CD4-positive, alpha-beta memory T cell (primary cell): Measurements from ENCODE around the gene FAF1. TPM values are rescaled to one million over a fixed set of nuclear protein-coding genes. Genes with fewer than 3 reads are reported as not detected.
A peak's percentile ranks its signal among the peaks of the same experiment; 100 is the strongest.
"Not testable (repeated sequence)": the region's sequence is repeated elsewhere in the genome, so short reads cannot be mapped to it uniquely, and the experiment has no call there.

Source experiments
- CTCF ChIA-PET: fragments of 350-600 bp; sonication (Branson Sonifier 250); formaldehyde crosslinking; loops from one replicate; lab custom pipeline; 2021; ENCODE audit warnings: inconsistent platforms; ENCODE audit not compliant: partially characterized antibody; lab: Charles Lee
- POLR2A ChIA-PET: fragments of 350-600 bp; sonication (Branson Sonifier 250); formaldehyde crosslinking; loops from one replicate; lab custom pipeline; 2021; ENCODE audit not compliant: partially characterized antibody; lab: Charles Lee
- DNase-seq, 5 donors: peaks; one replicate each; pipeline versions ENCODE4 v3.0.0 to v3.0.0-alpha.2; 2020 to 2022; ENCODE audit warnings: mixed read lengths in 1 of 5
- H3K27ac ChIP-seq: one replicate; pipeline ENCODE4 v1.7.0; 2013; ENCODE audit warnings: low read depth, low read length
- H3K27me3 ChIP-seq: 2 replicates; pipeline ENCODE4 v1.7.0; 2013; ENCODE audit warnings: mild to moderate bottlenecking, low read length, moderate library complexity; ENCODE audit not compliant: insufficient read depth
- H3K36me3 ChIP-seq: 2 replicates; pipeline ENCODE4 v1.7.0; 2013; ENCODE audit warnings: mild to moderate bottlenecking, low read length, moderate library complexity; ENCODE audit not compliant: insufficient read depth
- H3K4me1 ChIP-seq: 2 replicates; pipeline ENCODE4 v1.7.0; 2013; ENCODE audit warnings: mild to moderate bottlenecking, low read length, moderate library complexity; ENCODE audit not compliant: insufficient read depth
- H3K4me3 ChIP-seq, 2 donors: one replicate each; pipeline ENCODE4 v1.7.0; 2013; ENCODE audit warnings: low read length in 2 of 2, mild to moderate bottlenecking in 1 of 2
- H3K9me3 ChIP-seq, 2 donors: one replicate each; pipeline ENCODE4 v1.7.0; 2013; ENCODE audit warnings: low read length in 2 of 2, control low read depth in 1 of 2; ENCODE audit not compliant: control insufficient read depth in 1 of 2
- H3K27ac Mint-ChIP-seq, 7 donors: one replicate each; pipeline ENCODE4 v1.8.0; 2020 to 2021; ENCODE audit warnings: mixed read lengths in 7 of 7, mild to moderate bottlenecking in 6 of 7, inconsistent platforms in 3 of 7, moderate library complexity in 3 of 7
- H3K27me3 Mint-ChIP-seq, 2 donors: one replicate each; pipeline ENCODE4 v1.8.0; 2020 to 2021; ENCODE audit warnings: mixed read lengths in 2 of 2
- H3K36me3 Mint-ChIP-seq, 2 donors: one replicate each; pipeline ENCODE4 v1.8.0; 2020 to 2021; ENCODE audit warnings: mixed read lengths in 2 of 2, inconsistent platforms in 1 of 2, mild to moderate bottlenecking in 1 of 2
- H3K4me1 Mint-ChIP-seq, 4 donors: one replicate each; pipeline ENCODE4 v1.8.0; 2020 to 2021; ENCODE audit warnings: mixed read lengths in 4 of 4, mild to moderate bottlenecking in 1 of 4
- H3K4me3 Mint-ChIP-seq, 8 donors: one replicate each; pipeline ENCODE4 v1.8.0; 2020 to 2021; ENCODE audit warnings: mixed read lengths in 8 of 8, mild to moderate bottlenecking in 7 of 8, moderate library complexity in 6 of 8, inconsistent platforms in 3 of 8
- H3K9me3 Mint-ChIP-seq, 8 donors: one replicate each; pipeline ENCODE4 v1.8.0; 2020 to 2021; ENCODE audit warnings: mixed read lengths in 8 of 8, mild to moderate bottlenecking in 5 of 8, inconsistent platforms in 3 of 8, moderate library complexity in 1 of 8
- intact Hi-C: fragments of 100-400 bp; cut with micrococcal nuclease; formaldehyde crosslinking; loops from one replicate; pipeline ENCODE4 v1.15.1; 2023
- polyA plus RNA-seq, 2 donors: library from polyadenylated mRNA; unstranded; fragments of 300-500 nt; fragmentation: Illumina TruSeq; gene quantifications; one replicate each; pipeline ENCODE4 v1.2.3, GENCODE V29; 2021
- total RNA-seq, 2 experiments: library from RNA; stranded (reverse); gene quantifications; one replicate each; pipeline ENCODE4 v1.2.3, GENCODE V29; 2021

Gene FAF1
- total and polyA plus RNA-seq, 4 experiments from 2014 or later = 36.0 to 60.2 (median 53.9) TPM

DNA sequence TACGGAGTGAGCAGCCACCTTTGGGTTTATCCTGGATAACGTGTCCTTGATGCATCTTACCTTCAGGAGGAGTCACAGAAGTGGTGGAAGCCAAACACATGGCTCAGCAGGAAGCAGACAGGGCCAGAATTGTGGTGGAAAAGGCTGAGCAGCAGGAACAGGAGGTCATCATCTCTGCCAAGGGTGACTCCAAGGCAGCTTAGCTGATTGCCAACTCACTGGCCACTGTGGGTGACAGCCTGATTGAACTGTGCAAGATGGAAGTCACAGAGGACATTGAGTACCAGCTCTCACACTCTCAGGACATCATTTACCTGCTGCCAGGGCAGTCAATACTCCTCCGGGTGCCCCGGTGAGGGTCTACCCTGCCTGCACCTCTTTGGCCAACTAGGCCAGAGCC lies 179.3 kb downstream of the FAF1 start:
- H3K4me1 Mint-ChIP-seq = peaks cover 17 to 35% (median 23%) of the 10 kb centered on the region in 4 donors
- H3K4me3 Mint-ChIP-seq = no peak overlapping the region
- intact Hi-C loops = no loop called here
- Histone ChIP-seq H3K27me3 (no peaks in the 10 kb centered on the region), H3K36me3 (peaks cover 12% of the 10 kb centered on the region), H3K27ac (no peak overlapping the region), H3K9me3 (no peaks in the 10 kb centered on the region), H3K4me1 (no peaks in the 10 kb centered on the region), H3K4me3 (no peak overlapping the region)
- CTCF ChIA-PET = no interaction called here
- H3K27me3 Mint-ChIP-seq = no peaks in the 10 kb centered on the region
- H3K9me3 Mint-ChIP-seq = no peaks in the 10 kb centered on the region
- DNase-seq = no peak
- POLR2A ChIA-PET = no interaction called here
- peaks cover 20 to 37% of the 10 kb centered on the region in 2 donors for H3K36me3 Mint-ChIP-seq
- peak overlapping the region in 1 of 7 donors; percentile 23 for H3K27ac Mint-ChIP-seq

DNA sequence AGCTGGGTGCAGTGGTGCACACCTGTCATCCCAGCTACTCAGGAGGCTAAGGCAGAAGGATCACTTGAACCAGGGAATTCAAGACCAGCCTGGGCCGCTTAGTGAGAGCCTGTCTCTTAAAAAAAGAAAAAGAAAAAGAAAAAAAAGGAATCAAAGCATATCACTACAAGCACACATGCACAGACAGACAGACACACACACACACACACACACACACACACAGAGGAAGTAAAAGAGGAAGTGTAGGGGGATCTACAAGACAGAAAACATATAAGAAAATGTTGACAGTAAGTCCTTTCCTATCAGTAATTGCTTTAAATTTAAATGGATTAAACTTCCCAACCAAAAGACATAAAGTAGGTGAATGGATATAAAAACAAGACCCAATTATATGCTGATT lies 180.3 kb downstream of the FAF1 start:
- Mint-ChIP-seq H3K9me3 (no peaks in the 10 kb centered on the region), H3K27ac (peak overlapping the region in 1 of 7 donors; percentile 35), H3K4me1 (peaks cover 15 to 30% (median 19%) of the 10 kb centered on the region in 4 donors), H3K36me3 (peaks cover 14 to 30% of the 10 kb centered on the region in 2 donors), H3K4me3 (no peak overlapping the region), H3K27me3 (no peaks in the 10 kb centered on the region)
- no peak overlapping the region for H3K27ac ChIP-seq
- intact Hi-C loops = loop anchor here (10.0 kb wide), 1 partner anchor 145 kb away; no protein-coding TSS in a partner anchor
- H3K9me3 ChIP-seq = no peaks in the 10 kb centered on the region
- H3K27me3 ChIP-seq = no peaks in the 10 kb centered on the region
- DNase-seq = no peak
- H3K4me3 ChIP-seq = no peak overlapping the region
- H3K4me1 ChIP-seq = no peaks in the 10 kb centered on the region
- ChIA-PET CTCF (no interaction called here), POLR2A (no interaction called here)
- peaks cover 12% of the 10 kb centered on the region for H3K36me3 ChIP-seq

DNA sequence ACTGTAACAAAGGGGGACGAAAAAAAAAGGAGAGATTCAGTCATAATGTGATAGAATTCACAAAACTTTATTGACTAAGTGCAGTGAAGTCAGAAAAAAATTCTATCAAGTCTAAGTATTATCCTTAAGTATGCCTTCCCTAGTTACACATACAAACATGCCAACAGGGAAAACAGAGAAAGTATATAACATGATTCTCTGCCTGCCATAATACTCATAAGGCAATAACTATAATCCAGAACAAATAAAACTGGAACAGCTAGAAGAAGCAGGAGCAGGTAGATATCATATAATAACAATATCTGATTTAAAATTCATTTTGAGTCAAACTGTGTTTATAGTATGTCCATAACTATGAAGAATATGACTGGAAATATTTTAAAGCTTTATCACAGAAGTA lies 184.3 kb downstream of the FAF1 start:
- Mint-ChIP-seq H3K9me3 (no peaks in the 10 kb centered on the region), H3K36me3 (peaks cover 14 to 16% of the 10 kb centered on the region in 2 donors), H3K27ac (peak overlapping the region in 2 of 7 donors; percentile 1 to 35), H3K4me3 (no peak overlapping the region), H3K27me3 (no peaks in the 10 kb centered on the region), H3K4me1 (peaks cover 4 to 11% (median 6%) of the 10 kb centered on the region in 4 donors)
- Histone ChIP-seq H3K27ac (no peak overlapping the region), H3K27me3 (no peaks in the 10 kb centered on the region), H3K36me3 (peaks cover 10% of the 10 kb centered on the region), H3K9me3 (no peaks in the 10 kb centered on the region), H3K4me3 (no peak overlapping the region), H3K4me1 (no peaks in the 10 kb centered on the region)
- intact Hi-C loops = loop anchor here (10.0 kb wide), 1 partner anchor 149 kb away; no protein-coding TSS in a partner anchor
- POLR2A ChIA-PET = no interaction called here
- DNase-seq = no peak
- CTCF ChIA-PET = interaction anchor here (0.7 to 6.6 kb wide), 9 partner anchors 10 to 415 kb away, joined by 3 to 124 read pairs (median 5); no protein-coding TSS in a partner anchor

DNA sequence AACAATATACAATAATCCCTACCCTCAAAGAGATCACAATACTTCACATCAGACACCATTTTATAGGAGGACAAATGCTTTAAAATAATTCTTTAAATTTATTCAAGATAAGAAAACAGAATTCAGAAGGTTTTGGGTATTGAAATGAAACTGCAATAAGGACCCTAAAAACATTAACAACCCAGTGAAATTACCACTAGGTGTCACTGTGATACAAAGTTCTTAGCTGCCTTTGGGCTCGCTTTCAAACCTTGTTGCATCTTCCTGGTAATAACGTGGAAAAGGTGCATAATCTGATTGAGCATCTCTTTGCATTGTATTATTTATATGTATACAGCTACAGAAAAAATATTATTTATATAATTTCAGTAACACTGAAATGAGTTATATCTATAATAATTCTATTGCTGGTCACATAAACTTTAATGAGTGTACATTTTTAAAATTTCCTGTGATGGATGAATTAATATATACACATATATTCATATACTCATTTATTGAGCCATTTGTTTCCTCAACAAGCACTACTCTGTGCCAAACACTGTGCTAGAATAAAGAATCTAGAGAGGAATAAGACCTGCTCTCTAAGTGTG lies 185.2 kb downstream of the FAF1 start:
- Histone ChIP-seq H3K27ac (no peak overlapping the region), H3K4me3 (no peak overlapping the region), H3K4me1 (no peaks in the 10 kb centered on the region), H3K36me3 (peaks cover 2% of the 10 kb centered on the region), H3K9me3 (no peaks in the 10 kb centered on the region), H3K27me3 (no peaks in the 10 kb centered on the region)
- Mint-ChIP-seq H3K36me3 (peaks cover 7 to 12% of the 10 kb centered on the region in 2 donors), H3K27me3 (no peaks in the 10 kb centered on the region), H3K4me3 (no peak overlapping the region), H3K9me3 (no peaks in the 10 kb centered on the region), H3K27ac (peak overlapping the region in 1 of 7 donors; percentile 1), H3K4me1 (peaks cover 7 to 13% (median 8%) of the 10 kb centered on the region in 4 donors)
- POLR2A ChIA-PET = interaction anchor here (0.6 to 0.7 kb wide), 2 partner anchors 414 to 461 kb away, joined by 3 read pairs; partner anchors contain the start of gene RNF11
- peak in 4 of 5 donors; percentile 26 to 32 (median 31) for DNase-seq
- intact Hi-C loops = loop anchor here (1.0 to 10.0 kb wide), 3 partner anchors 150 to 414 kb away; no protein-coding TSS in a partner anchor
- CTCF ChIA-PET = interaction anchor here (0.6 to 6.6 kb wide), 20 partner anchors 8 to 760 kb away, joined by 3 to 124 read pairs (median 5); no protein-coding TSS in a partner anchor

DNA sequence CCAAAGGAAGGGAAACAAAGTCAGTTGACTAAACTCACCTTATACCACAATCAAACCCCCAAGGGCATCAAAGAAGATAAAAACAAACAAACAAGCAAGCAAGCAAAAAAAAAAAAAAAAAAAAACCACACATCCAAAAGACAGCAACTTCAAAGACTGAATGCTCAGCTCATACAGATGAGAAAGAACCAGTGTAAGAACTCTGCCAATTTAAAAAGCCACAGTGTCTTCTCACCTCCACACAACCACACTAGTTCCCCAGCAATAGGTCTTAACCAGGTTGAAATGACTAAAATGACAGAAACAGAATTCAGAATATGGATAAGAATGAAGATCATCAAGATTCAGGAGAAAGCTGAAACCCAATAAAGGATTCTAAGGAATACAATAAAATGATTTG lies 193.4 kb downstream of the FAF1 start:
- no peak overlapping the region for H3K27ac Mint-ChIP-seq
- CTCF ChIA-PET = interaction anchor here (0.7 kb wide), 1 partner anchor 30 kb away, joined by 5 read pairs; no protein-coding TSS in a partner anchor
- no peak for DNase-seq

DNA sequence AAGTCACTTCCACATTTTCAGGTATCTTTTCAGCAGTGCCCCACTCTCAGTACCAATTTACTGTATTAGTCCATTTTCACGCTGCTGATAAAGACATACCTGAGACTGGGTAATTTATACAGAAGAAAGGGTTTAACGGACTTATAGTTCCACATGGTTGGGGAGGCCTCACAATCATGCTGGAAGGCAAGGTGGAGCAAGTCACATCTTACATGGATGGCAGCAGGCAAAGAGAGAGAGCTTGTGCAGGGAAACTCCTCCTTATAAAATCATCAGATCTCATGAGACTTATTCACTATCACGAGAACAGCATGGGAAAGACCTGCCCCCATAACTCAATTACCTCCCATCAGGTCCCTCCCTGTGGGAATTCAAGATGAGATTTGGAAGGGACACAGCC lies 203.5 kb downstream of the FAF1 start:
- DNase-seq, intact Hi-C loops, H3K4me1 ChIP-seq, H3K4me3 ChIP-seq, H3K27me3 ChIP-seq, H3K4me3 Mint-ChIP-seq, H3K9me3 ChIP-seq, H3K27me3 Mint-ChIP-seq, H3K27ac Mint-ChIP-seq, CTCF ChIA-PET, H3K36me3 ChIP-seq, H3K4me1 Mint-ChIP-seq, POLR2A ChIA-PET, H3K27ac ChIP-seq: not testable (repeated sequence)
- H3K9me3 Mint-ChIP-seq = peaks cover 0 to 20% (median 13%) of the 10 kb centered on the region in 8 donors
- H3K36me3 Mint-ChIP-seq = peaks cover 23 to 50% of the 10 kb centered on the region in 2 donors

More for the DNA sequence above, 193.4 kb downstream of the FAF1 start:
- Histone ChIP-seq H3K27me3 (no peaks in the 10 kb centered on the region), H3K4me1 (peaks cover 5% of the 10 kb centered on the region), H3K4me3 (no peak overlapping the region), H3K9me3 (no peaks in the 10 kb centered on the region), H3K27ac (no peak overlapping the region), H3K36me3 (no peaks in the 10 kb centered on the region)
- POLR2A ChIA-PET = no interaction called here
- peaks cover 0 to 5% (median 2%) of the 10 kb centered on the region in 8 donors for H3K9me3 Mint-ChIP-seq
- peaks cover 12 to 42% of the 10 kb centered on the region in 2 donors for H3K36me3 Mint-ChIP-seq
- H3K4me3 Mint-ChIP-seq = peak overlapping the region in 2 of 8 donors; percentile 12 to 43
- H3K4me1 Mint-ChIP-seq = peaks cover 27 to 46% (median 34%) of the 10 kb centered on the region in 4 donors
- intact Hi-C loops = no loop called here
- no peaks in the 10 kb centered on the region for H3K27me3 Mint-ChIP-seq

DNA sequence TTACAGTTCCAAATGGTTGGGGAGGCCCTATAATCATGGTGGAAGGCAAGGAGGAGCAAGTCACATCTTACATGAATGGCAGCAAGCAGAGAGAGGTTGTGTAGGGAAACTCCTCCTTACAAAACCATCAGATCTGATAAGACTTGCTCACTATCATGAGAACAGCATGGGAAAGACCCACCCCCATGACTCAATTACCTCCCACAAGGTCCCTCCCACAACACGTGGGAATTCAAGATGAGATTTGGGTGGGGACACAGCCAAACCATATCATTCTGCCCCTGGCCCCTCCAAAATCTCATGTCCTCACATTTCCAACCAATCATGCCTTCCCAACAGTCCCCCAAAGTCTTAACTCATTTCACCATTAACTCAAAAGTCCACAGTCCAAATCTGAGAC lies 205.3 kb downstream of the FAF1 start:
- H3K36me3 ChIP-seq, H3K27ac Mint-ChIP-seq, intact Hi-C loops, H3K4me1 ChIP-seq, CTCF ChIA-PET, H3K4me3 Mint-ChIP-seq, H3K27me3 ChIP-seq, H3K9me3 ChIP-seq, H3K4me1 Mint-ChIP-seq, H3K27me3 Mint-ChIP-seq, POLR2A ChIA-PET, H3K27ac ChIP-seq, H3K4me3 ChIP-seq, DNase-seq: not testable (repeated sequence)
- Mint-ChIP-seq H3K36me3 (peaks cover 15 to 37% of the 10 kb centered on the region in 2 donors), H3K9me3 (peaks cover 0 to 17% (median 12%) of the 10 kb centered on the region in 8 donors)
